Measurements from ENCODE around the gene ZNF423. TPM values are rescaled to one million over a fixed set of nuclear protein-coding genes. Genes with fewer than 3 reads are reported as not detected.
"Not testable (repeated sequence)": the region's sequence is repeated elsewhere in the genome, so short reads cannot be mapped to it uniquely, and the experiment has no call there.

The ZNF423 gene
- total RNA-seq, 1 experiment from 2014 or later: 43.6 TPM

- H3K27me3 ChIP-seq (ENCODE audit: control insufficient read depth, insufficient read depth, low read length); DNase-seq; H3K4me3 ChIP-seq (ENCODE audit: insufficient read depth, low read depth, low read length); H3K36me3 ChIP-seq (replicated peaks; ENCODE audit: control insufficient read depth, insufficient read depth, low read length): not testable (repeated sequence)
Observed at GRCh38 chr16:49677661-49678060, 178.3 kb downstream of the ZNF423 start.

GRCh38 chr16:49675413-49675812, 180.5 kb downstream of the ZNF423 start:
- DNase-seq: no peak
- Histone ChIP-seq H3K4me3 (ENCODE audit: insufficient read depth, low read depth, low read length) (no peak overlapping the region), H3K36me3 (replicated peaks; ENCODE audit: control insufficient read depth, insufficient read depth, low read length) (no peaks in the 10 kb centered on the region), H3K27me3 (ENCODE audit: control insufficient read depth, insufficient read depth, low read length) (no peaks in the 10 kb centered on the region)

GRCh38 chr16:49674990-49675389, 180.9 kb downstream of the ZNF423 start:
- Histone ChIP-seq H3K27me3 (ENCODE audit: control insufficient read depth, insufficient read depth, low read length) (no peaks in the 10 kb centered on the region), H3K36me3 (replicated peaks; ENCODE audit: control insufficient read depth, insufficient read depth, low read length) (no peaks in the 10 kb centered on the region), H3K4me3 (ENCODE audit: insufficient read depth, low read depth, low read length) (no peak overlapping the region)
- DNase-seq: no peak

GRCh38 chr16:49674351-49674851, 181.5 kb downstream of the ZNF423 start:
- Histone ChIP-seq H3K4me3 (ENCODE audit: insufficient read depth, low read depth, low read length) (no peak overlapping the region), H3K27me3 (ENCODE audit: control insufficient read depth, insufficient read depth, low read length) (no peaks in the 10 kb centered on the region), H3K36me3 (replicated peaks; ENCODE audit: control insufficient read depth, insufficient read depth, low read length) (no peaks in the 10 kb centered on the region)
- no peak for DNase-seq

GRCh38 chr16:49673442-49673841, 182.5 kb downstream of the ZNF423 start:
- Histone ChIP-seq H3K36me3 (replicated peaks; ENCODE audit: control insufficient read depth, insufficient read depth, low read length) (no peaks in the 10 kb centered on the region), H3K27me3 (ENCODE audit: control insufficient read depth, insufficient read depth, low read length) (no peaks in the 10 kb centered on the region), H3K4me3 (ENCODE audit: insufficient read depth, low read depth, low read length) (no peak overlapping the region)
- DNase-seq: no peak

- H3K4me3 ChIP-seq (ENCODE audit: insufficient read depth, low read depth, low read length): no peak overlapping the region
- no peak for DNase-seq
- H3K27me3 ChIP-seq (ENCODE audit: control insufficient read depth, insufficient read depth, low read length): no peaks in the 10 kb centered on the region
- H3K36me3 ChIP-seq (replicated peaks; ENCODE audit: control insufficient read depth, insufficient read depth, low read length): no peaks in the 10 kb centered on the region
Observed at GRCh38 chr16:49672753-49673152, 183.2 kb downstream of the ZNF423 start.

- no peak for DNase-seq
- Histone ChIP-seq H3K4me3 (ENCODE audit: insufficient read depth, low read depth, low read length) (no peak overlapping the region), H3K36me3 (replicated peaks; ENCODE audit: control insufficient read depth, insufficient read depth, low read length) (no peaks in the 10 kb centered on the region), H3K27me3 (ENCODE audit: control insufficient read depth, insufficient read depth, low read length) (no peaks in the 10 kb centered on the region)
Observed at GRCh38 chr16:49671333-49671732, 184.6 kb downstream of the ZNF423 start.

- H3K27me3 ChIP-seq (ENCODE audit: control insufficient read depth, insufficient read depth, low read length): no peaks in the 10 kb centered on the region
- H3K4me3 ChIP-seq (ENCODE audit: insufficient read depth, low read depth, low read length): no peak overlapping the region
- H3K36me3 ChIP-seq (replicated peaks; ENCODE audit: control insufficient read depth, insufficient read depth, low read length): no peaks in the 10 kb centered on the region
- no peak for DNase-seq
Observed at GRCh38 chr16:49670627-49671026, 185.3 kb downstream of the ZNF423 start.

GRCh38 chr16:49665482-49666230, 190.3 kb downstream of the ZNF423 start:
- H3K27me3 ChIP-seq (ENCODE audit: control insufficient read depth, insufficient read depth, low read length): no peaks in the 10 kb centered on the region
- DNase-seq: peak; percentile 80
- no peaks in the 10 kb centered on the region for H3K36me3 ChIP-seq (replicated peaks; ENCODE audit: control insufficient read depth, insufficient read depth, low read length)
- no peak overlapping the region for H3K4me3 ChIP-seq (ENCODE audit: insufficient read depth, low read depth, low read length)

- Histone ChIP-seq H3K36me3 (replicated peaks; ENCODE audit: control insufficient read depth, insufficient read depth, low read length) (no peaks in the 10 kb centered on the region), H3K27me3 (ENCODE audit: control insufficient read depth, insufficient read depth, low read length) (no peaks in the 10 kb centered on the region), H3K4me3 (ENCODE audit: insufficient read depth, low read depth, low read length) (no peak overlapping the region)
- no peak for DNase-seq
Observed at GRCh38 chr16:49664221-49665215, 191.4 kb downstream of the ZNF423 start.

GRCh38 chr16:49663081-49664065, 192.5 kb downstream of the ZNF423 start:
- no peak for DNase-seq
- no peaks in the 10 kb centered on the region for H3K27me3 ChIP-seq (ENCODE audit: control insufficient read depth, insufficient read depth, low read length)
- H3K36me3 ChIP-seq (replicated peaks; ENCODE audit: control insufficient read depth, insufficient read depth, low read length): no peaks in the 10 kb centered on the region
- no peak overlapping the region for H3K4me3 ChIP-seq (ENCODE audit: insufficient read depth, low read depth, low read length)

- Histone ChIP-seq H3K36me3 (replicated peaks; ENCODE audit: control insufficient read depth, insufficient read depth, low read length) (no peaks in the 10 kb centered on the region), H3K4me3 (ENCODE audit: insufficient read depth, low read depth, low read length) (no peak overlapping the region), H3K27me3 (ENCODE audit: control insufficient read depth, insufficient read depth, low read length) (no peaks in the 10 kb centered on the region)
- DNase-seq: no peak
Observed at GRCh38 chr16:49662569-49662968, 193.3 kb downstream of the ZNF423 start.

- no peaks in the 10 kb centered on the region for H3K27me3 ChIP-seq (ENCODE audit: control insufficient read depth, insufficient read depth, low read length)
- DNase-seq: peak; percentile 34
- no peak overlapping the region for H3K4me3 ChIP-seq (ENCODE audit: insufficient read depth, low read depth, low read length)
- H3K36me3 ChIP-seq (replicated peaks; ENCODE audit: control insufficient read depth, insufficient read depth, low read length): no peaks in the 10 kb centered on the region
Observed at GRCh38 chr16:49661465-49662187, 194.3 kb downstream of the ZNF423 start.

All from H7 (cell line).